DOHH2 (cell line): ENCODE measurements around the gene RSF1.

ENCODE experiments used
- H3F3A ChIP-seq: fragments of 200-600 bp; sonication (generic), shearing (Covaris generic); 2 replicates; pipeline ENCODE4 v1.6.0; 2016; ENCODE audit warnings: antibody characterized with exemption, mild to moderate bottlenecking; ENCODE audit not compliant: control insufficient read depth, insufficient read depth
- H3K27ac ChIP-seq: fragments of 200-600 bp; sonication (generic); 2 replicates; pipeline ENCODE4 v1.5.1; 2014; ENCODE audit warnings: low read depth, mild to moderate bottlenecking, low read length, moderate library complexity
- H3K27me3 ChIP-seq: fragments of 200-600 bp; sonication (generic); 2 replicates; pipeline ENCODE4 v1.6.1; 2014; ENCODE audit warnings: mild to moderate bottlenecking, low read length, mixed read lengths; ENCODE audit not compliant: control insufficient read depth
- H3K36me3 ChIP-seq: fragments of 200-600 bp; sonication (generic); 2 replicates; pipeline ENCODE4 v1.6.1; 2014; ENCODE audit warnings: mild to moderate bottlenecking, low read length, moderate library complexity, mixed read lengths; ENCODE audit not compliant: control insufficient read depth
- H3K4me1 ChIP-seq: fragments of 200-600 bp; sonication (generic); 2 replicates; pipeline ENCODE4 v1.6.1; 2014; ENCODE audit warnings: mild to moderate bottlenecking, low read length, mixed read lengths; ENCODE audit not compliant: control insufficient read depth
- H3K4me2 ChIP-seq: fragments of 200-600 bp; sonication (generic); 2 replicates; pipeline ENCODE4 v1.6.0; 2014; ENCODE audit warnings: mild to moderate bottlenecking, low read length, moderate library complexity
- H3K4me3 ChIP-seq: fragments of 200-600 bp; sonication (generic); 2 replicates; pipeline ENCODE4 v1.5.1; 2014; ENCODE audit warnings: mild to moderate bottlenecking, low read length, mixed read lengths
- H3K79me2 ChIP-seq: fragments of 200-600 bp; sonication (generic); 2 replicates; pipeline ENCODE4 v1.6.1; 2014; ENCODE audit warnings: mild to moderate bottlenecking, low read length, mixed read lengths; ENCODE audit not compliant: control insufficient read depth
- H3K9me2 ChIP-seq: fragments of 200-600 bp; sonication (generic); replicated peaks from 2 replicates; pipeline ENCODE4 v1.6.1; 2014; ENCODE audit warnings: mild to moderate bottlenecking, low read length, mixed read lengths; ENCODE audit not compliant: control insufficient read depth
- H3K9me3 ChIP-seq: fragments of 200-600 bp; sonication (generic); 2 replicates; pipeline ENCODE4 v1.6.1; 2014; ENCODE audit warnings: antibody characterized with exemption, low read length, mixed read lengths; ENCODE audit not compliant: control insufficient read depth, insufficient read depth
- H4K20me1 ChIP-seq: fragments of 200-600 bp; sonication (generic); 2 replicates; pipeline ENCODE4 v1.6.0; 2014; ENCODE audit warnings: low read depth, mild to moderate bottlenecking, antibody characterized with exemption, low read length, moderate library complexity; ENCODE audit not compliant: control insufficient read depth, insufficient read depth
- EZH2phosphoT487 ChIP-seq: fragments of 200-600 bp; sonication (generic); IDR thresholded peaks from 2 replicates; pipeline ENCODE4 v1.6.1; 2017; ENCODE audit warnings: borderline replicate concordance, mild to moderate bottlenecking, antibody characterized with exemption, low read length, moderate library complexity, mixed read lengths
- TF ChIP-seq, protein P1 (sequence below): fragments of 200-600 bp; sonication (generic); IDR thresholded peaks from one replicate; pipeline ENCODE4 v1.5.1; 2014; ENCODE audit warnings: antibody characterized with exemption, mild to moderate bottlenecking, low read depth, low read length; ENCODE audit not compliant: poor library complexity, severe bottlenecking

Gene RSF1

DNA sequence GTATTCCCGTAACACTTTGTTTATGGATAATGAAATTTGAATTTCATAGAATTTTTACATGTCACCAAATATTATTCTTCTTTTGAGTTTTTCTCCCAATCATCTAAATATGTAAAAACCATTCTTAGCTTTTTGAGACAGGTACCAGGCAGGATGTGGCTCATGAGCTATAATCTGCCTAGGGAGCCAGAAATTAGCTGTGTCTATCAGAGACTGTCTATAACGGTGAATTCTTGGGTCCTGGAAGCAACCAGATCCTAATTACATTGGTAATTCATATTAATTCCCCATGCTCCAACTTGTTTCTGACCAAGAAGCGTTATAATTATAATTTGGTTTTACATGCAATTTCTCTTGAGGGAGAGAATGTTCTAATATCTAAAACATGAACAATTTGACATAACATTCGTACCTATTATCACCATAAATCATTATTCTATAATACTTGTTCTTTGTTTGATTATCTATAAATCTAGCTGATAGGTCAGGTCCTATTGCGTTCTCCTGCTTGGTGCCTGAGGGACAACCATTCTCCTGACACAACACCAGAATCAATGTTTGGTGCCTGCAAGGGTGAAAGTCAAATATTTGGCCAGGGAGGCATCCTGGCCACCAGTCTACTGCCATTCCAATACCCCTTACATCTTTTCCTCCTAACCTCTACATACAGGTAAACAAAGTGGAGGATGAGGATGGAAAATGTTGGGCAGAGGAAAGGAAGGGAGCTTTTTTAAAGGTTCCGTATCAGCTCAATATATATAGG lies 69.9 kb downstream of the RSF1 start:
- Histone ChIP-seq H3K4me3 (no peak overlapping the region), H3F3A (no peaks in the 10 kb centered on the region), H3K4me1 (no peaks in the 10 kb centered on the region), H3K9me2 (no peaks in the 10 kb centered on the region), H3K27ac (no peak overlapping the region), H4K20me1 (no peaks in the 10 kb centered on the region; the same call in 1 of the 2 replicates), H3K79me2 (peaks cover 44% of the 10 kb centered on the region), H3K9me3 (no peaks in the 10 kb centered on the region), H3K36me3 (peaks cover 17% of the 10 kb centered on the region), H3K4me2 (no peak overlapping the region), H3K27me3 (no peaks in the 10 kb centered on the region)
- no peak for TF ChIP-seq EZH2phosphoT487
- TF ChIP-seq, protein P1, sequence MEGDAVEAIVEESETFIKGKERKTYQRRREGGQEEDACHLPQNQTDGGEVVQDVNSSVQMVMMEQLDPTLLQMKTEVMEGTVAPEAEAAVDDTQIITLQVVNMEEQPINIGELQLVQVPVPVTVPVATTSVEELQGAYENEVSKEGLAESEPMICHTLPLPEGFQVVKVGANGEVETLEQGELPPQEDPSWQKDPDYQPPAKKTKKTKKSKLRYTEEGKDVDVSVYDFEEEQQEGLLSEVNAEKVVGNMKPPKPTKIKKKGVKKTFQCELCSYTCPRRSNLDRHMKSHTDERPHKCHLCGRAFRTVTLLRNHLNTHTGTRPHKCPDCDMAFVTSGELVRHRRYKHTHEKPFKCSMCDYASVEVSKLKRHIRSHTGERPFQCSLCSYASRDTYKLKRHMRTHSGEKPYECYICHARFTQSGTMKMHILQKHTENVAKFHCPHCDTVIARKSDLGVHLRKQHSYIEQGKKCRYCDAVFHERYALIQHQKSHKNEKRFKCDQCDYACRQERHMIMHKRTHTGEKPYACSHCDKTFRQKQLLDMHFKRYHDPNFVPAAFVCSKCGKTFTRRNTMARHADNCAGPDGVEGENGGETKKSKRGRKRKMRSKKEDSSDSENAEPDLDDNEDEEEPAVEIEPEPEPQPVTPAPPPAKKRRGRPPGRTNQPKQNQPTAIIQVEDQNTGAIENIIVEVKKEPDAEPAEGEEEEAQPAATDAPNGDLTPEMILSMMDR = no peak

DNA sequence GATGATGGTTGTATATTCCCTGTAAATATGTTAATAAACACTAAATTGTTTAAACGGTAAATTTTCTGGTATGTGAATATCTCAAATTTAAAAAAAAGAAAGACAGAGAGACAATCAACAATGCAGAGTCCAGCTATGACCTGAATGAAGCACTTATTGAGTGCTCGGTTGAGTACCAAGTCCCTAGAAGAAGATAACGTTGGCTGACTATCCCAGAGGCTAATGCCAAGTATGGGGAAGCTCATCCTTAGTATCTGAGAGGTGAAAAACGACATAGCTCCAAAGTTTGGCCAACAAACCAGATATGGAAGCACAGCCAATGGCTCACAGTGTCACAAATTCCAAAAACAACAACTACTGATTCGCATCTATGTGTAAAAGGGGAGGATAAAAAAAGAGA lies 71.3 kb downstream of the RSF1 start:
- Histone ChIP-seq H3F3A (no peaks in the 10 kb centered on the region), H3K4me1 (no peaks in the 10 kb centered on the region), H3K27ac (no peak overlapping the region), H3K4me3 (no peak overlapping the region), H3K79me2 (peaks cover 44% of the 10 kb centered on the region), H4K20me1 (no peaks in the 10 kb centered on the region; the same call in 1 of the 2 replicates), H3K36me3 (peaks cover 9% of the 10 kb centered on the region), H3K9me3 (no peaks in the 10 kb centered on the region), H3K27me3 (no peaks in the 10 kb centered on the region), H3K9me2 (no peaks in the 10 kb centered on the region), H3K4me2 (no peak overlapping the region)
- TF ChIP-seq, protein P1 = no peak
- no peak for TF ChIP-seq EZH2phosphoT487

DNA sequence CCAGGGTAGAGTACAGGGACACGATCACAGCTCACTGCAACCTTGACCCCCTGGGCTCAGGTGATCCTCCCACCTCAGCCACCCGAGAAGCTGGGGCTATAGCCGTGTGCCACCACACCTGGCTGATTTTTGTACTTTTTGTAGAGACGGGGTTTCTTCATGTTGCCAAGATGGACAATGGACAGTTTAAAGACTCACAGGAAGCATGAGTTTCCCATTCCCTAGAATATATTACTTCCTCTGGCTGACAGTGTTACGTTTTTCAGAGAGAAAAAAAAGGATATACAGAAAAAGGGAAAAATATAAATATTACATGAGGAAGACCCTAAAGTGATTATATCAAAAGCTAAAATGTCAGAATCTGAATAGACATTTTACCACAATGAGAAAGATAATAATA lies 72.3 kb downstream of the RSF1 start:
- Histone ChIP-seq H3K27me3 (no peaks in the 10 kb centered on the region), H3K9me3 (no peaks in the 10 kb centered on the region), H3K4me1 (no peaks in the 10 kb centered on the region), H3K36me3 (peaks cover 9% of the 10 kb centered on the region), H3K4me3 (no peak overlapping the region), H3F3A (no peaks in the 10 kb centered on the region), H3K4me2 (no peak overlapping the region), H4K20me1 (no peaks in the 10 kb centered on the region; the same call in 1 of the 2 replicates), H3K79me2 (peaks cover 44% of the 10 kb centered on the region), H3K27ac (no peak overlapping the region), H3K9me2 (no peaks in the 10 kb centered on the region)
- TF ChIP-seq EZH2phosphoT487 = no peak
- TF ChIP-seq, protein P1 = no peak
